22Rv1 (cell line): Measurements from ENCODE around the gene CHST13.

Experiments
- H3K27ac ChIP-seq: fragments of 450-650 bp; 2 replicates; pipeline ENCODE4 v1.5.1; 2017
- CTCF ChIP-seq: fragments of 450-650 bp; IDR thresholded peaks from 2 replicates; pipeline ENCODE4 v1.5.1; 2017; ENCODE audit warnings: mild to moderate bottlenecking
- ZFX ChIP-seq: fragments of 450-650 bp; IDR thresholded peaks from 2 replicates; pipeline ENCODE4 v1.6.1; 2017; ENCODE audit warnings: antibody characterized with exemption, borderline replicate concordance

Gene CHST13

GRCh38 chr3:126501054-126501453, 22.9 kb upstream of the CHST13 start:
- TF ChIP-seq CTCF: no peak
- TF ChIP-seq ZFX: no peak
- H3K27ac ChIP-seq: no peak overlapping the region

GRCh38 chr3:126501736-126502135, 22.2 kb upstream of the CHST13 start:
- TF ChIP-seq ZFX (no peak), CTCF (no peak)
- no peak overlapping the region for H3K27ac ChIP-seq

- H3K27ac ChIP-seq: no peak overlapping the region
- no peak for TF ChIP-seq CTCF
- TF ChIP-seq ZFX: no peak
Observed at GRCh38 chr3:126502656-126503055, 21.3 kb upstream of the CHST13 start.

GRCh38 chr3:126503701-126504100, 20.3 kb upstream of the CHST13 start:
- no peak for TF ChIP-seq CTCF
- TF ChIP-seq ZFX: no peak
- H3K27ac ChIP-seq: no peak overlapping the region

- no peak for TF ChIP-seq ZFX
- TF ChIP-seq CTCF: no peak
Observed at GRCh38 chr3:126507886-126508285, 16.1 kb upstream of the CHST13 start.

GRCh38 chr3:126508564-126508964, 15.4 kb upstream of the CHST13 start:
- TF ChIP-seq ZFX (no peak), CTCF (no peak)
- H3K27ac ChIP-seq: no peak overlapping the region

More at GRCh38 chr3:126507886-126508285, 16.1 kb upstream of the CHST13 start:
- H3K27ac ChIP-seq: no peak overlapping the region

GRCh38 chr3:126509597-126510307, 14.2 kb upstream of the CHST13 start:
- H3K27ac ChIP-seq: no peak overlapping the region
- TF ChIP-seq ZFX: no peak
- TF ChIP-seq CTCF: no peak
